Measurements from ENCODE around the gene STMN3.
A peak's percentile ranks its signal among the peaks of the same experiment; 100 is the strongest.
"Not testable (repeated sequence)": the region's sequence is repeated elsewhere in the genome, so short reads cannot be mapped to it uniquely, and the experiment has no call there.

The STMN3 gene

GRCh38 chr20:63678667-63679465 lies 25.6 kb upstream of the STMN3 start:
- DNase-seq, result no peak

- DNase-seq, result no peak
Measured at GRCh38 chr20:63678071-63678470, 24.8 kb upstream of the STMN3 start.

- DNase-seq, result no peak
Measured at GRCh38 chr20:63675681-63676368, 22.6 kb upstream of the STMN3 start.

GRCh38 chr20:63673951-63674350 lies 20.7 kb upstream of the STMN3 start:
- no peak for DNase-seq

GRCh38 chr20:63672666-63673065 lies 19.4 kb upstream of the STMN3 start:
- DNase-seq, result no peak

GRCh38 chr20:63671695-63672094 lies 18.5 kb upstream of the STMN3 start:
- DNase-seq, result not testable (repeated sequence)

GRCh38 chr20:63668351-63668750 lies 15.1 kb upstream of the STMN3 start:
- DNase-seq, result no peak

- DNase-seq, result no peak
Measured at GRCh38 chr20:63667858-63668257, 14.6 kb upstream of the STMN3 start.

GRCh38 chr20:63665708-63666107 lies 12.5 kb upstream of the STMN3 start:
- no peak for DNase-seq

GRCh38 chr20:63664861-63665594 lies 11.8 kb upstream of the STMN3 start:
- no peak for DNase-seq

- no peak for DNase-seq
Measured at GRCh38 chr20:63664143-63664851, 11.1 kb upstream of the STMN3 start.

GRCh38 chr20:63663332-63664066 lies 10.3 kb upstream of the STMN3 start:
- DNase-seq, result no peak

- no peak for DNase-seq
Measured at GRCh38 chr20:63662813-63663189, 9.6 kb upstream of the STMN3 start.

- DNase-seq, result no peak
Measured at GRCh38 chr20:63661959-63662812, 9.0 kb upstream of the STMN3 start.

- no peak for DNase-seq
Measured at GRCh38 chr20:63661108-63661507, 7.9 kb upstream of the STMN3 start.

GRCh38 chr20:63660622-63661021 lies 7.4 kb upstream of the STMN3 start:
- DNase-seq, result no peak

- not testable (repeated sequence) for DNase-seq
Measured at GRCh38 chr20:63660174-63660573, 7.0 kb upstream of the STMN3 start.

- no peak for DNase-seq
Measured at GRCh38 chr20:63659370-63659769, 6.1 kb upstream of the STMN3 start.

GRCh38 chr20:63658749-63659187 lies 5.5 kb upstream of the STMN3 start:
- DNase-seq, result no peak

- DNase-seq, result peak; percentile 83
Measured at GRCh38 chr20:63657937-63658748, 4.9 kb upstream of the STMN3 start, which contains the start of gene RTEL1. TSS of gene RTEL1 (plus strand) at chr20:63658312. CDS start at chr20:63659403, 1,091 bp downstream.

Data from central memory CD4-positive, alpha-beta T cell (primary cell).